HG03039 (cell line): ENCODE data around the gene NELL1.

ENCODE experiments used
- ATAC-seq: cut with Tn5 transposase; IDR thresholded peaks from one replicate; pipeline ENCODE4 v1.9.1; 2021; ENCODE audit warnings: mild to moderate bottlenecking, moderate library complexity; ENCODE audit not compliant: unreplicated experiment

Gene NELL1

DNA sequence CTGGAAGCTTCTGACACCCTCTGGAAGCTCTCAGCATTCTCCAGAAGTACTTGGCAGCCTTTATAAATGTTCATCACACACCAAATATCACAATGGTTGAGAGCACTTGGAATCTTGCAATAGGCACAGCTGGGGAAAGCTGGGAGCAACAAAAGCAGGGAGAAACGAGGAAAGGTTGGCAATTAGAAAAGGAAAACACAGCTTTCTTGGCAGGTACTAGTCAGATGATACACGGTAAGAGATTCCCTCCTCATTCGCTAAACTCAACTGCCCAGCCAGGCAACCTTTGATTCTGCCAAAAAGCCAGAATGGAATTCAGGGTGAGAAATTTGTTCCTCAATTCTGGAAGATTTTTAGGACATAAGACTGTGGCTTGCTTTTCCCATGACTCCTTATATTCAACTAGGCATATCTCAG, 946.6 kb downstream of the NELL1 start:
- ATAC-seq: no peak

DNA sequence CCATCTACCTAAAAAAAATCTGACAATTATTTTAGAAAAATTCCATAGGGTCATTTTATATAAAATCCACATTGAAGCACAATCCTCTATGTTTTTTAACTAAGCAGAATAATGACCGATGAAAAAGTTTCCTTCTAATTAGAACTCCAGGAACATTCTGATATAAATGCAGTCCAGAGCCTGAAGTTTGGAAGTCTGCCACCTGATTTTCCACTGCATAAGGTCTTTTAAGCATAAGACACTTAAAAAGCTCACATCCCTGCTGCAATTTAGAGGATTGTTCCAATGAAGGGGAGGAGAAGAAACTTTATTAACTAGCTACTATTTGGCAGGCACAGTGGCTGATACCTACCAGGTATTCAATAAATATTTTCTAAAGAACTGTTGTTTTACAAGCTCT, 953.2 kb downstream of the NELL1 start:
- ATAC-seq: no peak

DNA sequence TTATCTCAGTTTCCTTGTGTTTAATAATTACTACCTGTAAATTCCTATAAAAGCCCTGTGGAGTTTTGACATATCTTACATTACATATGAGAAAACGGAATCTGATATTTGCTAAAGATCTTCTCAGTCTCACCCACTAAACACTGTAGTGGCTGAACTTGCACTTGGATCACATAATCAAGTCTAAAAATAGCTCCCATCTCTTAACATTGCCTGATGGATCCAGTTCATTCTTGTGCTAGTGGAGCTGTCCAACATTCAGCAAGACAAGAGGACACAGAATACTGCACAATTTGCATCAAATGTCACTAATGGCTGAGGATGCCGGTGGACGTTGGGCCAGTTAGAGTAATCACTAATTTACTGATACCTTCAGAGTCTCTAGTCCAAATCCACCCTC, 953.6 kb downstream of the NELL1 start:
- no peak for ATAC-seq
